Measurements from ENCODE around the gene DIS3L2.

The DIS3L2 gene

DNA sequence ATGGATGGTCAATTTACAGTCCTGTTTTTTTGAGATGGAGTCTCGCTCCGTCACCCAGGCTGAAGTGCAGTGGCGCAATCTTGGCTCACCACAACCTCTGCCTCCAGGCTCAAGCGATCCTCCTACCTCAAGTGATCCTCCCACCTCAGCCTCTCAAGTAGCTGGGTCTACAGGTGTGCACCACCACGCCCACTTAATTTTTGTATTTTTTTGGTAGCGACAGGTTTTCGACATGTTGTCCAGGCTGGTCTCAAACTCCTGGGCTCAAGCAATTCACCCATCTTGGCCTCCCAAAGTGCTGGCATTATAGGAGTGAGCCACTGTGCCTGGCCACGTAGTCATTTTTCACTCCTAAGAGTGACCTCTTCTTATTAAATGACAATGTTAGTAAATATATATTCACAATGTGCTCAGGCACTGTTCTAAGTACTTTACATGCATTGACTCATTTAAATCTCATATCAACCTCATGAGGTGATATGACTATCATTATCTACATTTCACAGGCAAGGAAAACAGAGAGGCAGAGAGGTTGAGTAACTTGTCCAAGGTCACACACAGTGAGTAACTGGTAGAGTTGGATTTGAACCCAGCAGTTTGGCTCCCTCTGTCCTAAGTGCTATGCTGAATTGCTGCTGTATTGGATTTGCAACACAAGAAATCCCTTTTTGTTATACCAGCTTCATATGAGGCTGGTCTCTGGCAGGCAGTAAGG lies 5.6 kb upstream of the DIS3L2 start:
- no peak for DNase-seq (ENCODE audit: low read depth in 2 of 2)

DNA sequence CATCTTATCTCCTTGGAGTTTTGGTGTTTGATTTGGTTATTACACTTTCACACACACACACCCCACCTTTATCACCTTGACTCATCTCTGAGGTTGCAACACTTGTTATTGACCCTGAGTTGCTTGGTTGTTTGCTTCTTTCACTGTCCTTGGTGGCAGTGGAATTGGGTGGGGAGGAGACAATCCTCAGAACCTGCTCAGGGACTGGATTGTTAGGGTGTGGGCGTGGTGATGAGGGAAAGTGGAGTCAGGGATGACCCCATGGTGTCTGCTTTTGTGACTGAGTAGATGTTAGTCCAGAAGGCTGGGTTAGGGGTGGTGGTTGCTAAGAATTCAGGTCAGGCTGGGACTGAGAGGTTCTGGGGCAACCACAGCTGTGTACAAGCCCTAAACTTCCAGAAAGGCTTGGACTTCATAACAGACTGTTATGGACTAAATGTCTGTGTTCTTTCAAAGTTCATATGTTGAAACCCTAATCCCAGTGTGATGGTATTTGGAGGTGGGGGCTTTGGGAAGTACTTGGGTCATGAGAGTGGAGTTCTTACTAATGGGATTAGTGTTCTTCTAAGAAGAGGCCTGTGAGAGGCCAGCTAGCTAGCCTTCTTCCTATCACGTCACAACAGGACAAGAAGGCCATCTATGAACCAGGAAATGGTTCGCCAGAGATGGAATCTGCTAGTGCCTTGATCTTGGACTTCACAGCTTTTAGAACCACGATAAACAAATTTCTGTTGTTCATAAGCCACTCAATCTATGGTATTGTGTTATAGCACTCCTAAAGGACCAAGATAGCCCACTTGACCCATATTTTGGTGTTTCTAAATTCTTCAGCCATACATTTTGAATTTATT lies 3.4 kb upstream of the DIS3L2 start:
- DNase-seq (ENCODE audit: low read depth in 2 of 2) = no peak

DNA sequence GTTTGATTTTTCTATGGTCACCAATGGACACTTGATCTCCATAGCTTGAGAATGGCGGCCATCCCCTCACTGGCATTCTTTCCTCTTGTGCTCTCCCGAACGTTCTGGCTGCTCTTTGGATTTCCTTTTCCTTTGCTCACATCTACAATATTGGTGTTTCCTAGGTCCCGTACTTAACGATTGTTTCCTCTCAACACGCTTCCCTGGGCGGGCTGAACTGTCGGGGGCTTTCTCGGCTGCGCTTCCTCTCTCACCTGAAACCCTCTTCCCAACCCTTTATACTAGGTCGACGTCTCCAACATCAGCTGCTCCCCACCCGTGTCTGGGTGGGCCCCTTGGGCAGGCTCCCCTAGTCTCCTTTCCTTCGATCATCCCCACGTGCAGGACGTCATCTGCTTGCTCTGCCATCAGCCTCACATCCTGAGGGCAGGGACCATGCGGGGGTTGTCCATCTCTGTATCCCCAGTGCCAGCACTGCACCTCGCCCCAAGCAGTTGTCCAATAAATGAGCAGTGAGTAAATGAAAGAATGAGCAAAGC lies 634 bp upstream of the DIS3L2 start:
- peak in 1 of 2 donors; percentile 38 for DNase-seq (ENCODE audit: low read depth in 2 of 2)

DNA sequence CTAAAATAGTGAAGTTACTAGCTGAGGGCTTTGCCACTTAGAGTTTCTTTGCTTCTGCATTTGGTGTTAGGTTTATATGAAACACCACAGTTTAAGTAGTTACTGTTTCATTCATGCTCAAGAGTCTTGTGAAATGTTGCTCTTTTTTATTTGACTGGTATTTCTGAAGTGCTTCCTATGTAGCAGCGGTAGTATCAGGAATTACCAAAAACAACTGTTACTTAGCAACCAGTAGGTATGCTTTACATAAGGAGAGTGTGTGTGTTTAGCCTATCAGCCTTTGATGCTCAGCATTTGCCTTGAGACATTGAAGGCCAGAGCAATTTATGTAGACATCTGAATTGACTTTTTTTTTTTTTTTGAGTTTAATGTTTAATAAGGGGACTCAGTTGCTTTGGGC lies 3.6 kb downstream of the DIS3L2 start:
- no peak for DNase-seq (ENCODE audit: low read depth in 2 of 2)

DNA sequence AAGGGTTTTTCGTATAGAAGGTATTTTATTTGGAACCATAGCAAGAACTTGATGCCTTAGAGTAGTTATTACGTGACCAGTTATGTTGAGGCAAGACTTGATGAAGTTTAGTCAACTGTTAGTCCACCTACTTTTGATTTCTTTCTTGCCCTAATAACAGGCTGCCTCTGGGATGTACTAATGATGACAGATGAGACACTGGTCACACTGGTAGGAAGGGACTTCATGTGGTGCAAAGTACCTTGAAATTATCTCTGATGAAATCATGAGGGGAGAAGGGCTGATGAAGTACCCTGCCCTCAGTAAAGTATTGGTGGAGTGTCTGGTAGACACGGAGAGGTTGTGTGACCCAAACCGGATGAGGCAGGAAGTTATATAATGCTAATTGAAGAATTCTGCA lies 5.4 kb downstream of the DIS3L2 start:
- DNase-seq (ENCODE audit: low read depth in 2 of 2) = no peak

DNA sequence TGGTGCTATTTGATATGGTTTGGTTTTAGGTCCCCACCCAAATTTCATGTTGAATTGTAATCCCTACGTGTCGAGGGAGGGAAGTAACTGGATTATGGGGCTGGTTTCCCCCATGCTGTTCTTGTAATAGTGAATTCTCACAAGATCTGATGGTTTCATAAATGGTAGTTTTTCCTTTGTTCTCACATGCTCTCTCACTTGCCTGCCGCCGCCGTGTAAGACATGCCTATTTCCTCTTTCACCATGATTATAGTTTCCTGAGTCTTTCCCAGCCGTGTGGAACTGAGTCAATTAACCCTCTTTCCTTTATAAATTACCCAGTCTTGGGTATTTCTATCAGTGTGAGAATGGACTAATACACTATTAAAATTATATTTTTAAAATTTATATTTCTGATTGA lies 7.3 kb downstream of the DIS3L2 start:
- DNase-seq (ENCODE audit: low read depth in 2 of 2) = no peak

DNA sequence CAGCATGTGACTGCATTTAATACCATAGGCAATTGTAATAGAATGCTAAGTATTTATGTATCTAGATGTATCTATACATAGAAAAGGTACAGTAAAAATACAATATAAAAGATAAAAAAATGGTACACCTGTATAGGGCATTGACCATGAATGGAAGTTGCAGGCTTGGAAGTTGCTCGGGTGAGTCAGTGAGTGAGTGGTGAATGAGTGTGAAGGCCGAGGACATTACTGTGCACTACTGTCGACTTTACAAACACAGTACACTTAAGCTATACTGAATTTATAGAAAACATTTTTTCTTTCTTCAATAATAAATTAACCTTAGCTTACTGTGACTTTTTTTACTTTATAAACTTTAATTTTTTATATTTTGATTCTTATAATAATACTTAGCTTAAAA lies 8.9 kb downstream of the DIS3L2 start:
- no peak for DNase-seq (ENCODE audit: low read depth in 2 of 2)

DNA sequence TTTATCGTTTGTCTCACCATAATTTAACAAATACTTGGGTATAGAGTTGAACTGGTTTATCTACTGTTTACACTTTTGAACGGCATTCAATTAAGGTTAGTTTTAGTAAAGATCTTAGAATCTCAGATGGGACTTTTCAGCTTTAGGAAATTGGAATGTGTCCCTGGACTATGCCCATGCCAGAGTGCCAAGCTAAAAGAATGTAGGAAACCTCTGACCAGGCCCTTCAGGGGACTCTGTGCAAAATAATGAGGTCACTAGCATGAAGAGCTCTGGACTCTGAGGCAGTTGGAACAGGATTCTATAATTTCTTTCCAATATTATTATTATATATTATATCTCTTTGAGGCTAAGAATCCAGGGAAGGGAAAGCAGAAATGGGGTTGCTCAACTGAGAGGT lies 13.5 kb downstream of the DIS3L2 start:
- DNase-seq (ENCODE audit: low read depth in 2 of 2) = no peak

DNA sequence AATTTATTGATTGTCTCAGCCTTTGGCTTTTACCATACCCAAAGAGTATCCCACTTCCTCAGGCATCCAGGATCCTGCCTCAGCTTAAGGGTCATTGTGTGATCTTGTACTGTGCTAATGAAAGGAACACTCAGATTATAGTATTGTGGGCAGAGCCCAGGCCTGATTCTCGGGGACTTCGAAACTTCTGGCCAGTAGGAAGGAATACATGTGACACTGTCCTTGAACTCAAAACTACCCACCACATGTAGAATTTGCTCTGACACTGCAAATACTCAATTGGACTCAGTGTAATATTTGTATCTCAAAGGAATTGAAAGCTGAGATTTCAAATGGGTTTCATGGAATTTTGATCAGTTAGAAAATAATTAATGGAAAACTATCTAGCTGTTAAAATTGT lies 15.9 kb downstream of the DIS3L2 start:
- DNase-seq (ENCODE audit: low read depth in 2 of 2) = no peak

DNA sequence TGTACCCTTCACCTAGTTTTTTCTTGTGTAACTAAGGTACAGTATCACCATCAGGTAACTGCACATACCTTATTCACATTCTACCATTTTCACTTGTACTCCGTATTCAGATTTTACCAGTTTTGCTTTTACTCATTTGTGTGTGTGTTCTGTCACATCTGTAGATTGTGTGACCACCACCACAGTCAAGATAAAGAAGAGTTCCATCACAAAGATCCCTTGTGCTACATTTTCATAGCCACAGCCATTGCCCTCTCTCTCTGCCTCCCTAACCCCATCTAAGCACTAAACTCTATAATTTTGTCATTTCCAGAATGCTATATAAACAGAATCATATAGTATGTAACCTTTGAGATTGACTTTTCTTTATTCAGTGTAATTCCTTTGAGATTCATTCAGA lies 23.5 kb downstream of the DIS3L2 start:
- no peak for DNase-seq (ENCODE audit: low read depth in 2 of 2)

DNA sequence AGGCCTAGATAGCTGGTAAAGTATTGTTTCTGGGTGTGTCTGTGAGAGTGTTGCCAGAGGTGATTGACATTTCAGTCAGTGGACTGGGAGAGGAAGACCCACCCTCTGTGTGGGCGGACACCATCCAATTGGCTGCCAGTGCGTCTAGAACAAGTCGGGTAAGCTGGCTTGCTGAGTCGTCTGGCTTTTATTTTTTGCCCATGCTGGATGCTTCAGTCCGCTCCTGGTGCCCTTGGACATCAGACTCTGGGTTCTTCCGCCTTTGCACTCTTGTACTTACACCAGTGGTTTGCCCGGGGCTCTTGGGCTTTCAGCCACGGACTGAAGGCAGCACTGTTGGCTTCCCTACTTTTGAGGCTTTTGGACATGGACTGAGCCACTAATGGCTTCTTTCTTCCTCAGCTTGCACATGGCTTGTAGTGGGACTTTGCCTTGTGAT lies 24.3 kb downstream of the DIS3L2 start:
- no peak for DNase-seq (ENCODE audit: low read depth in 2 of 2)

DNA sequence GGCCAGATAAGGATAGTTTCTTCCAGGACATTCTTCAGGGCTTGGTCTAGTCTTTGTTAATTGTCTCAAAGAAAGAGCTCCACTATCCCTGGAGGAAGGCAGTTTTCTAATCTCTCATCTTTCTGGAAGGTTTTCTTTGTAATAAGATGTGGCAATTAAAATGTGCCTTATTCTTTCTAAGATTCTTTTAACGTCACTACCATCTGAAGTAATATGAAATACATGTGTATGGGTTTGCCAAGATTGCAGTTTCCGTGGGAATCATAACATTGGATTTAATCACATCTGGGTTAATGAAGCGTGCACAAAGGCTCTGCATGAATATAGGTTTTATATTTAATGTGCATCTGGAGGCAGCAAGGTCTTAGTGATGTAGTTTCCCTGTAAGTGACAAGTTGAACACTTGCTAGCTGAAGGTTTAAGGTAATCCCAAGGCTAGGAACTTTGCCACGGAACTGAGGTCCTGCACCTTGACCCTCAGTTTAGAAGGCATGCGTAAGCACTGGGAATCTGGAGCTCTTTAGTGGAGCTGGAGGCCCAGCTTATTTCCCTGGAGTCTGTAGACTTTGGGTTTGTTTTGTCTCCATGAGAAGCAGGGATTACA lies 25.7 kb downstream of the DIS3L2 start:
- DNase-seq (ENCODE audit: low read depth in 2 of 2) = no peak

DNA sequence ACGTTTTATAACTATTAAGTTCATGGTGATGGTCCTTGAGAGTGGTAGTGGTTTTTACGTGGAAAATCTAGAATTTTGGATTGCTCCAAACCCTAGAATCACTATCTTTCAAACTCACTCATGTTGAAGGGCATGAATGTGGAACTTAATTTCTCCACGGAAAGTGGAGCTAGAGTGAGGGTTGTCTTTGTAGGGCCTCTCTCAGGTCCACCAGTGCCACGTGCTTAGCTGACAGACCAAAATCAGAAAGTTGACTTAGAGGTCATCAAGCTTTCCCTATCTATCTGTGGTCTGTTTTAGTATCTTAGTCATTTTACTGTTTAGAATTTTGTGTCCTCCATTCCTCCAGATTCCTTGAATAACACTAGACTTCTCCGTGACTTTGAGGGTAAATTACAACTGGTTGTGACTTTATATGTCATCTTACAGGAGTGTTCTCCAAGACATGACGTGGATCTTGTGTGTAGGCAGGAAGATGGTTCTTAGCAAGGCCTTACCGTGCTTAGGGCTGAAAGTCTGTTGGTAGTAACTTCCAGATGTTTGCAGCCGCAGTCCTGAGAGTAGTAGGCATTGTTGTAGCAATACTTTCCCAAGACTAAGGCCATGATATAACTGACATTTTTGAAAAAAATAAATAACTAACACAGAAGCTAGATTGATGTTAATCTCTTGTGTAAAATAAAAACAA lies 26.8 kb downstream of the DIS3L2 start:
- DNase-seq (ENCODE audit: low read depth in 2 of 2) = no peak

DNA sequence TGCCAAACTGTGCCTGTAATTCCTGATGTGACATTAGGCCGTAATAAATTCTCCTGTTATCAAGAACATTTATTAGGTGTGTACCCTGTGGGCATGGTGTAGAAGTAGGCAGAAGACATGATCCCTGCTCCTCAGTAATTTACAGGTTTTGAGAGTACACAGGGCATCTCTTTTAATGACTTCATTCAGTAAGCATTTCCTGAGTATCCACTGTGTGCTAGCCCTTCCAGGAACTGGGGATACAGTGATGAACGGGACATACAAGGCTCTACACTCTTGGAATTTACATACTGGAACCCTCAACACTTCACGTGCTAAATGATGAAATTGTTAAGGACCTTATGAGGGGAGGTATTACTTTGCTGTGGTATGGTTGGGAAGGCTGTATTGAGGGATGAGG lies 30.2 kb downstream of the DIS3L2 start:
- DNase-seq (ENCODE audit: low read depth in 2 of 2) = no peak

DNA sequence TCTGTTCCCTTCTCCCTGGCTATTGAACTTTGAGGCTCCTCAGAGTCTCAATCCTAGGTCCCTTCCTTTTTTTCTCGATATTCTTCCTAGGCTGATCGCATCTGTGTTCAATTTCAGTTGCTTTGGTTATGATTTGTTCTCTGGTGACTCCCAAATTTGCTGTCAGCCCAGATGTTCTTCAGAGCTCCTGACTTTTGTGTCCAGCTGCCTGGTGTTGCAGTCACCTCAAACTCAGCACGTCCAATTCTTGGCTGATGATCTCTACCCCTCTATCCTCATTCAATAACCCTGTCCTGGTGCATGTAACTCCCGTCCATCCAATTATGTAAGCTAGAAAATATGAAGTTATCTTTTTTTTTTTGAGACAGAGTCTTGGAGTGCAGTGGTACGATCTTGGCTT lies 31.4 kb downstream of the DIS3L2 start:
- DNase-seq (ENCODE audit: low read depth in 2 of 2) = no peak

DNA sequence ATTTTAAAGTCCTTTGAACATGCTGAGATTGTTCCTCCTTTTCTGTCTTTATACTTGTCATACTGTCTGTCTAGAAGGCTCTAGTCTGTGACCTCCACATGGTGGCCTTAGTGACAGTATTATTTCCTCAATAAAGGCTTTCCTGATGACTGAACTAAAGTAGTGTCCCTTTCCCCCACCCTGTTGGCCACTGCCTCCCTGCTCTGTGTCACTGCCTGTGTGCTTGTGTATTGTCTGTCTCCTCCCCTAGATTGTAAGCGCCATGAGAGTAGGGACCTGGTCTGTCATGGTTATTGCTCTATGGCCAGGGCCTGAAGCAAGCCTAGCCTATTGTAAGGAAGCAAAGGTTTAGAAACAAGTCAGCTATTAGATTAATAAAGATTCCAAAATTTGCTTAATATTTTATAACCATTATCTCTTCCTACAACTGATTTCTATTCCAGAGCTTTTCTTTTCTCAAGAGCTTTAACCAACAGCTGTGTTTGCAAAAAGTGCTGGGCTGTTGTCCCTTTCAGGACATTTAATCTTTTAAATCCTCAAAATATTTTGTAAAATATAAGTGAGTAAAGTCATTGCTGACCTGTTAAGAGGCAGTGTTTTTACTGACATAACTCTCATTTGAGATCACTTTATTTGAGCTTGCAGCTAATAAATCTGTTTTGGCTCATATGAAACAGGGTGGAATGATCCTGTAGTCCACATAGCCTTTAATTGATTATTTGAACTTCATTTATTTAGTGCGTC lies 35.5 kb downstream of the DIS3L2 start:
- DNase-seq (ENCODE audit: low read depth in 2 of 2) = no peak

DNA sequence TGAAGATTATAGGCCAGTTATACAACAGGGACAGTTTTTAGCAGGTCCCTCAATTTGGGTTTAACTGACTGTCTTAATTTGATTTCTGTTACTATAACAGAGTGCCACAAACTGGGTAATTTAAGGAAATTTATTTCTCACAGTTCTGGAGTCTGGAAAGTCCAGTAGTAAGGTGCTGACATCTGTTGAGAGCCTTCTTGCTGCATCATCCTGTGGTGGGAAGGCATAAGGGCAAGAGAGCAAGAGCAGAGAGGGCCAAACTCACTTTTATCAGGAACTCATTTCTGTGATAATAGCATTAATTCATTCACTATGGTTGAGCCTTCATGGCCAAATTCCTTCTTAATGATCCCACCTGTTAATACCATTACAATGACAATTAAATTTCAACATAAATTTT lies 36.5 kb downstream of the DIS3L2 start:
- DNase-seq (ENCODE audit: low read depth in 2 of 2) = no peak

DNA sequence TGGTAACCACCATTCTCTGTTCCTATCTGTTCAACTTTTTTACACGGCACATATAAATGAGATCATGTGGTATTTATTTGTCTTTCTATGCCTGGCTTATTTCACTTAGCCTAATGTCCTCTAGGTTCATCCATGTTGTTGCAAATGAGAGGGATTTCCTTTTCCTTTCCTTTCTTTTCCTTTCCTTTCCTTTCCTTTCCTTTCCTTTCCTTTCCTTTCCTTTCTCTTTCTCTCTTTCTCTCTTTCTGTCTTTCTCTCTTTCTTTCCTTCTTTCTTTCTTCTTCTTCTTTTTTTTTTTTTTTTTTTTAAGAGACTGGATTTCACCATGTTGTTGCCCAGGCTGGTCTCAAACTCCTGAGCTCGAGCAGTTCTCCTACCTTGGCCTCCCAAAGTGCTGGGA lies 38.9 kb downstream of the DIS3L2 start:
- no peak for DNase-seq (ENCODE audit: low read depth in 2 of 2)

DNA sequence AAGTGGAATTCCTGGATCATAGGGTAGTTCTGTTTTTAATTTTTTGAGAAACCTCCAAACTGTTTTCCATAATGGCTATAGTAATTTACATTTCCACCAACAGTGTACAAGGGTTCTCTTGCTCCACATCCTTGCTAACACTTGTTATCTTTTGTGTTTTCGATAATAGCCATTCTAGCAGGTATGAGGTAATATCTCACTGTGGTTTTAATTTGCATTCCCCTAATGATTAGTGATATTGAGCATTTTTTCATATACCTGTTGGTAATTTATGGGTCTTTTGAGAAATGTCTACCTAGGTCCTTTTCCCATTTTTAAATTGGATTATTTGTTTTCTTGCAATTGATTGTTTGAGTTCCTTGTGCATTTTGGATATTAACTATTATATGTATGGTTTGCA lies 39.6 kb downstream of the DIS3L2 start:
- no peak for DNase-seq (ENCODE audit: low read depth in 2 of 2)

DNA sequence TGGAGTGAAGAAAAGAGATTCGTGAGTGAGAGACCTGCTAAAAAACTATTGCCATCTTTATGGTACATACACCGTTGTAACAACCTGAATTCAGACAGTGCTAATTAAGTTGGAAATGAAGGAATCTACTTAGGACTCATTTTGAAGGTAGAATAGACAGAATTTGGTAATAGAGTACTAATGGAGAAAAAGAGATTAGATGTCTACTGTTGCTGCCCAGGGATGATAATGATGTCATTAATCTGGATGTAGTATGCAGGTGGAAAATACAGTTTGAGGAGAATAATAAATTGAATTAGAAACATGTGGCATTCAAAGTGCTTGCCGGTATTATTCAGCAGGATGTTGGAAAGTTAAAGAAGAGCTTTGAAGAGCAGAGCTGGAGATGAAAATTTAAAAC lies 44.7 kb downstream of the DIS3L2 start:
- DNase-seq (ENCODE audit: low read depth in 2 of 2) = no peak

DNA sequence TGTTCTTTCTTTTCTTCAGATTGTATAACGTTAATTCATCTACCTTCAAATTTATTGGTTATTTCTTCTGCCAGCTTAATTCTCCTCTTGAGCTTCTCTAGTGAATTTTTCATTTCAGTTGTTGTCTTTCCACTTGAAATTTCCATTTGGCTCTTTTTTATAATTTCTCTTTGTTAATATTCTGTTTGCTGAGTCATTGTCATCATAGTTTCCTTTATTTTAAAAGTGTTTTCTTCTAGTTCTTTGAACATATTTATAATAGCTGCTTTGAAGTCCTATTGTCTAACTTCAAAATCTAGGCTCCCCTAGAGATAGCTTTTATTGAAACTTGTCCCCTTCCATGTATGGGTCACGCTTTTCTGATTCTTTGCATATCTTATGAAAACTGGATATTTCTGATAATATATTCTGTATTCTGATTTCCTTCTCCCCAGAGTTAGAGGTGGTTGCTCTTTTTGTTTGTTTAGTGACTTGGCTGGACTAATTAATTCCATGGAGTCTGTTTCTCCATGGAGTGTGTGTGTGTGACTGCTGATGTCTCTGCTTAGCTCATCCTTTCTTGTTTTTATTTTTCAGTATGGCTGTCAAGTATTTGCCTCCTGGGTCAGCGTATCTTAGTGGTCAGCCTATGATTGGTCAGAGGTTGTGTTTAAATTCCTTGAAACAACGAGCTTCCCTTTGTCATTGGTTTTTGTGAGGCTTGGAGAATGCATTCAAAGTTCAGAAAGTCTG lies 47.6 kb downstream of the DIS3L2 start:
- DNase-seq (ENCODE audit: low read depth in 2 of 2) = no peak
